ENCODE data around the gene ARHGEF4.

GRCh38 chr2:131037398-131038257 is 200.9 kb downstream of the ARHGEF4 start:
- TF ChIP-seq EZH2phosphoT487 (IDR thresholded peaks at IDR 0.05; ENCODE audit: borderline replicate concordance) = no peak
- TF ChIP-seq YY1 (IDR thresholded peaks at IDR 0.05; ENCODE audit: extremely low read depth, insufficient replicate concordance, low read depth, low read length) = no peak
- no peak for TF ChIP-seq POLR2A (IDR thresholded peaks at IDR 0.05; ENCODE audit: borderline replicate concordance, extremely low read depth, insufficient read depth, insufficient read length)
- TF ChIP-seq CTCF (IDR thresholded peaks at IDR 0.05 in 2 of 3, conservative IDR thresholded peaks at IDR 0.05 in 1 of 3; ENCODE audit: borderline replicate concordance in 1 of 3, insufficient read depth in 1 of 3, low read depth in 2 of 3, low read length in 2 of 3) = no peak
- TF ChIP-seq POLR2AphosphoS5 (IDR thresholded peaks at IDR 0.05; ENCODE audit: low read depth, low read length) = no peak
- TF ChIP-seq REST (IDR thresholded peaks at IDR 0.05; ENCODE audit: low read depth) = no peak
- no peak for TF ChIP-seq CEBPB (IDR thresholded peaks at IDR 0.05; ENCODE audit: low read depth)
- no peak for TF ChIP-seq SP1 (IDR thresholded peaks at IDR 0.05; ENCODE audit: low read depth)
- TF ChIP-seq EGR1 (IDR thresholded peaks at IDR 0.05; ENCODE audit: low read depth) = no peak
- no peak for TF ChIP-seq ZNF274 (IDR thresholded peaks at IDR 0.05; ENCODE audit: low read depth, low read length)
- TF ChIP-seq EZH2 (IDR thresholded peaks at IDR 0.05) = no peak
- TF ChIP-seq RAD21 (IDR thresholded peaks at IDR 0.05; ENCODE audit: low read depth) = no peak
- no peak for TF ChIP-seq TCF7L2 (IDR thresholded peaks at IDR 0.05; ENCODE audit: borderline replicate concordance, extremely low read depth, insufficient read depth, insufficient read length)
- no peak for TF ChIP-seq ZBTB33 (IDR thresholded peaks at IDR 0.05; ENCODE audit: extremely low read depth, insufficient replicate concordance, low read length)

Data from HCT116 (cell line).